ENCODE data around the gene SALL4. TPM values are rescaled to one million over a fixed set of nuclear protein-coding genes. Genes with fewer than 3 reads are reported as not detected.
A peak's percentile ranks its signal among the peaks of the same experiment; 100 is the strongest.

The SALL4 gene
- total and polyA plus RNA-seq, 4 donors = 0.16 to 3.6 (median 1.4) TPM

GRCh38 chr20:51801122-51801822 is 1.0 kb downstream of the SALL4 start:
- DNase-seq (ENCODE audit: low spot score) = peak; percentile 43
- peaks cover 0 to 24% (median 14%) of the 10 kb centered on the region in 4 donors for H3K4me1 ChIP-seq (ENCODE audit: control insufficient read depth in 4 of 4, insufficient read depth in 4 of 4, low read length in 3 of 4)
- no peaks in the 10 kb centered on the region for H3K27me3 ChIP-seq (ENCODE audit: control insufficient read depth in 4 of 4, insufficient read depth in 4 of 4, low read length in 3 of 4)
- no peaks in the 10 kb centered on the region for H3K36me3 ChIP-seq (ENCODE audit: control insufficient read depth in 4 of 4, insufficient read depth in 3 of 4, low read depth in 1 of 4, low read length in 3 of 4)
- no peaks in the 10 kb centered on the region for H3K9me3 ChIP-seq (ENCODE audit: control insufficient read depth in 4 of 4, low read length in 3 of 4)
- TF ChIP-seq YY1 (IDR thresholded peaks at IDR 0.05) (peak; percentile 44), HNF4A (conservative IDR thresholded peaks at IDR 0.05) (no peak)
- peak overlapping the region; percentile 61 to 76 (median 67) for H3K4me3 ChIP-seq (ENCODE audit: low read depth in 1 of 3, low read length in 3 of 3)
- H3K27ac ChIP-seq (ENCODE audit: low read depth in 1 of 2, low read length in 2 of 2) = peak overlapping the region in 1 of 2 donors; percentile 54
- H3K9ac ChIP-seq (ENCODE audit: low read depth in 1 of 2, low read length in 2 of 2) = peak overlapping the region; percentile 43 to 68
- 1% methylated on average over 59 of the region's 59 CpGs for WGBS

- H3K27ac ChIP-seq (ENCODE audit: low read depth in 1 of 2, low read length in 2 of 2) = peak overlapping the region in 1 of 2 donors; percentile 54
- H3K4me3 ChIP-seq (ENCODE audit: low read depth in 1 of 3, low read length in 3 of 3) = peak overlapping the region; percentile 61 to 76 (median 67)
- H3K36me3 ChIP-seq (ENCODE audit: control insufficient read depth in 4 of 4, insufficient read depth in 3 of 4, low read depth in 1 of 4, low read length in 3 of 4) = no peaks in the 10 kb centered on the region
- TF ChIP-seq RXRA (IDR thresholded peaks at IDR 0.05) (no peak), HNF4G (IDR thresholded peaks at IDR 0.05) (no peak), TAF1 (conservative IDR thresholded peaks at IDR 0.05) (no peak), FOXA2 (IDR thresholded peaks at IDR 0.05) (no peak), GABPA (IDR thresholded peaks at IDR 0.05 in 1 of 2, conservative IDR thresholded peaks at IDR 0.05 in 1 of 2) (no peak), YY1 (IDR thresholded peaks at IDR 0.05) (no peak), ZBTB33 (IDR thresholded peaks at IDR 0.05) (no peak), SP1 (IDR thresholded peaks at IDR 0.05) (no peak), RAD21 (IDR thresholded peaks at IDR 0.05) (no peak), EGR1 (IDR thresholded peaks at IDR 0.05; ENCODE audit: low read depth in 2 of 2) (no peak), REST (IDR thresholded peaks at IDR 0.05) (no peak), HNF4A (conservative IDR thresholded peaks at IDR 0.05) (no peak), FOXA1 (IDR thresholded peaks at IDR 0.05) (no peak)
- TF ChIP-seq, protein P1, sequence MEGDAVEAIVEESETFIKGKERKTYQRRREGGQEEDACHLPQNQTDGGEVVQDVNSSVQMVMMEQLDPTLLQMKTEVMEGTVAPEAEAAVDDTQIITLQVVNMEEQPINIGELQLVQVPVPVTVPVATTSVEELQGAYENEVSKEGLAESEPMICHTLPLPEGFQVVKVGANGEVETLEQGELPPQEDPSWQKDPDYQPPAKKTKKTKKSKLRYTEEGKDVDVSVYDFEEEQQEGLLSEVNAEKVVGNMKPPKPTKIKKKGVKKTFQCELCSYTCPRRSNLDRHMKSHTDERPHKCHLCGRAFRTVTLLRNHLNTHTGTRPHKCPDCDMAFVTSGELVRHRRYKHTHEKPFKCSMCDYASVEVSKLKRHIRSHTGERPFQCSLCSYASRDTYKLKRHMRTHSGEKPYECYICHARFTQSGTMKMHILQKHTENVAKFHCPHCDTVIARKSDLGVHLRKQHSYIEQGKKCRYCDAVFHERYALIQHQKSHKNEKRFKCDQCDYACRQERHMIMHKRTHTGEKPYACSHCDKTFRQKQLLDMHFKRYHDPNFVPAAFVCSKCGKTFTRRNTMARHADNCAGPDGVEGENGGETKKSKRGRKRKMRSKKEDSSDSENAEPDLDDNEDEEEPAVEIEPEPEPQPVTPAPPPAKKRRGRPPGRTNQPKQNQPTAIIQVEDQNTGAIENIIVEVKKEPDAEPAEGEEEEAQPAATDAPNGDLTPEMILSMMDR (IDR thresholded peaks at IDR 0.05; ENCODE audit: low read depth, low read length, missing input control) = no peak
- TF ChIP-seq, protein P2, sequence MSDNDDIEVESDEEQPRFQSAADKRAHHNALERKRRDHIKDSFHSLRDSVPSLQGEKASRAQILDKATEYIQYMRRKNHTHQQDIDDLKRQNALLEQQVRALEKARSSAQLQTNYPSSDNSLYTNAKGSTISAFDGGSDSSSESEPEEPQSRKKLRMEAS (IDR thresholded peaks at IDR 0.05) = no peak
- TF ChIP-seq, protein P3, sequence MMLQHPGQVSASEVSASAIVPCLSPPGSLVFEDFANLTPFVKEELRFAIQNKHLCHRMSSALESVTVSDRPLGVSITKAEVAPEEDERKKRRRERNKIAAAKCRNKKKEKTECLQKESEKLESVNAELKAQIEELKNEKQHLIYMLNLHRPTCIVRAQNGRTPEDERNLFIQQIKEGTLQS (IDR thresholded peaks at IDR 0.05) = no peak
- H3K9ac ChIP-seq (ENCODE audit: low read depth in 1 of 2, low read length in 2 of 2) = peak overlapping the region; percentile 43 to 68
- peak; percentile 55 for DNase-seq (ENCODE audit: low spot score)
- H3K27me3 ChIP-seq (ENCODE audit: control insufficient read depth in 4 of 4, insufficient read depth in 4 of 4, low read length in 3 of 4) = no peaks in the 10 kb centered on the region
- peaks cover 0 to 24% (median 14%) of the 10 kb centered on the region in 4 donors for H3K4me1 ChIP-seq (ENCODE audit: control insufficient read depth in 4 of 4, insufficient read depth in 4 of 4, low read length in 3 of 4)
- no peaks in the 10 kb centered on the region for H3K9me3 ChIP-seq (ENCODE audit: control insufficient read depth in 4 of 4, low read length in 3 of 4)
- WGBS = 1% methylated on average over 18 of the region's 18 CpGs
Observed at GRCh38 chr20:51800872-51801121, 1.5 kb downstream of the SALL4 start.
